GM23248 (cell line): ENCODE measurements around the gene TRIO.

Experiments
- EZH2 ChIP-seq: fragments of 200-600 bp; sonication (generic); IDR thresholded peaks from 2 replicates; pipeline ENCODE4 v1.6.1; 2018; ENCODE audit warnings: antibody characterized with exemption, mild to moderate bottlenecking; ENCODE audit not compliant: insufficient read depth, poor library complexity, severe bottlenecking
- EZH2phosphoT487 ChIP-seq: fragments of 200-600 bp; sonication (generic); IDR thresholded peaks from 2 replicates; pipeline ENCODE4 v1.6.1; 2018; ENCODE audit warnings: antibody characterized with exemption, moderate library complexity, mild to moderate bottlenecking, low read depth; ENCODE audit not compliant: insufficient read depth

- TF ChIP-seq EZH2phosphoT487 (no peak), EZH2 (no peak)
These were observed 21.1 kb upstream of the TRIO start for GRCh38 chr5:14122089-14122488.
